Measurements from ENCODE around the gene CGB7.

GRCh38 chr19:49094505-49095482 lies 37.2 kb upstream of the CGB7 start:
- TF ChIP-seq CTCF (IDR thresholded peaks at IDR 0.05; ENCODE audit: borderline replicate concordance, extremely low read depth, low read length, poor library complexity, severe bottlenecking), result no peak
- no peak for TF ChIP-seq EZH2 (IDR thresholded peaks at IDR 0.05; ENCODE audit: borderline replicate concordance, low read depth, low read length, severe bottlenecking)
